HG02588 (cell line): Measurements from ENCODE around the gene KMT2B.
"Not testable (repeated sequence)": the region's sequence is repeated elsewhere in the genome, so short reads cannot be mapped to it uniquely, and the experiment has no call there.

ENCODE experiments used
- ATAC-seq: cut with Tn5 transposase; IDR thresholded peaks from one replicate; pipeline ENCODE4 v1.9.1; 2021; ENCODE audit warnings: mild to moderate bottlenecking, moderate library complexity; ENCODE audit not compliant: unreplicated experiment

Gene KMT2B

GRCh38 chr19:35717665-35718344 lies at the start of gene KMT2B:
KMT2B (plus strand) TSS chr19:35718003; CDS start chr19:35718019, 16 bp downstream.
- ATAC-seq = peak; percentile 48

GRCh38 chr19:35669566-35669965 lies 48.2 kb upstream of the KMT2B start:
- ATAC-seq = no peak

GRCh38 chr19:35669974-35670373 lies 47.8 kb upstream of the KMT2B start:
- no peak for ATAC-seq

- ATAC-seq = no peak
Measured at GRCh38 chr19:35670686-35671085, 47.1 kb upstream of the KMT2B start.

GRCh38 chr19:35671818-35672217 lies 46.0 kb upstream of the KMT2B start:
- ATAC-seq = no peak

- ATAC-seq = peak; percentile 58
Measured at GRCh38 chr19:35673121-35673804, 44.5 kb upstream of the KMT2B start.

- ATAC-seq = no peak
Measured at GRCh38 chr19:35675589-35676140, 42.1 kb upstream of the KMT2B start.

- ATAC-seq = no peak
Measured at GRCh38 chr19:35689836-35690235, 28.0 kb upstream of the KMT2B start.

- ATAC-seq = not testable (repeated sequence)
Measured at GRCh38 chr19:35691106-35691505, 26.7 kb upstream of the KMT2B start.

GRCh38 chr19:35692010-35692409 lies 25.8 kb upstream of the KMT2B start:
- ATAC-seq = no peak

- no peak for ATAC-seq
Measured at GRCh38 chr19:35693422-35693821, 24.4 kb upstream of the KMT2B start.

GRCh38 chr19:35693835-35694599 lies 23.8 kb upstream of the KMT2B start:
- ATAC-seq = peak; percentile 85

- no peak for ATAC-seq
Measured at GRCh38 chr19:35695895-35696422, 21.8 kb upstream of the KMT2B start.

- ATAC-seq = no peak
Measured at GRCh38 chr19:35696835-35697234, 21.0 kb upstream of the KMT2B start.

- peak; percentile 92 for ATAC-seq
Measured at GRCh38 chr19:35702223-35703012, 15.4 kb upstream of the KMT2B start.

- no peak for ATAC-seq
Measured at GRCh38 chr19:35703343-35703742, 14.5 kb upstream of the KMT2B start.

GRCh38 chr19:35704218-35704617 lies 13.6 kb upstream of the KMT2B start, which contains the start of gene ZBTB32:
ZBTB32 (plus strand) TSS chr19:35704558; CDS start chr19:35714627, 10,069 bp downstream.
- ATAC-seq = no peak

GRCh38 chr19:35708391-35708790 lies 9.4 kb upstream of the KMT2B start:
- ATAC-seq = no peak

GRCh38 chr19:35710784-35711723 lies 6.7 kb upstream of the KMT2B start:
- ATAC-seq = no peak
